ENCODE measurements around the gene PERCC1. TPM values are rescaled to one million over a fixed set of nuclear protein-coding genes. Genes with fewer than 3 reads are reported as not detected.

PERCC1 gene
- total RNA-seq, 1 experiment from 2014 or later = not detected

DNA sequence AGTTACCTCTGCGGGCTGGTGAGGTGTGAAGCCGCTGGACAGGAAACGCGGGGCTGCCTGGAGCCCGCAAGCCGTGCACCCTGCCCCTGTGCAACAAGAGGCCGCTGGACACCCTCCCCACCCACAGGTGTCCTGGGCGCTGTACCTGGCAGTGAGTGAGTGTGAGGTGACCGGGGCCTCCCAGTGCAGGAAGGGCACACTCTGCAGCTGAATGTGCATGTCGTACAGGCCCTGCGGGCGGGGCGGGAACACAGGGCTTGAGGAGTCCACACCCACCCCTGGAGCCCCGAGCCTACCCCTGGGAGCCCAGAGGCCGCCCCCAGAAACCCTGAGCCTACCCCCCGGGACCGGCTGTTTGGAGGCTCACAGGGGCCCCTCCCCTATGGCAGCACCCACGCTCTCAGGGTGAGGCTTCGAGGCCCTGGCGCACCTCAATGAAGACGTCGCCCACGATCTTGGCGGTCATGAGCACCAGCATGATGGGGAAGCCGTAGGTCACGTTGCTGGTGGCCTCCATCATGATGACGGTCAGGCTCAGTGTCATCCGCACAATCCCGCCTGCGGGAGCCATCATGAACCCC lies 17.7 kb downstream of the PERCC1 start:
- no peak for DNase-seq
- no peaks in the 10 kb centered on the region for H3K27me3 Mint-ChIP-seq (ENCODE audit: unreplicated experiment)
- no peak overlapping the region for H3K4me3 Mint-ChIP-seq (ENCODE audit: low read depth, unreplicated experiment)
- H3K9me3 Mint-ChIP-seq (ENCODE audit: low read depth, unreplicated experiment) = no peaks in the 10 kb centered on the region
- no peak overlapping the region for H3K27ac Mint-ChIP-seq (ENCODE audit: unreplicated experiment)
- CTCF ChIA-PET = interaction anchor here (1.2 to 1.5 kb wide), 2 partner anchors 10 to 28 kb away, joined by 3 to 4 read pairs; partner anchors contain the start of gene UQCC4
- intact Hi-C loops (cut with micrococcal nuclease; ENCODE audit: unreplicated experiment) = no loop called here
- TF ChIP-seq, protein P1, sequence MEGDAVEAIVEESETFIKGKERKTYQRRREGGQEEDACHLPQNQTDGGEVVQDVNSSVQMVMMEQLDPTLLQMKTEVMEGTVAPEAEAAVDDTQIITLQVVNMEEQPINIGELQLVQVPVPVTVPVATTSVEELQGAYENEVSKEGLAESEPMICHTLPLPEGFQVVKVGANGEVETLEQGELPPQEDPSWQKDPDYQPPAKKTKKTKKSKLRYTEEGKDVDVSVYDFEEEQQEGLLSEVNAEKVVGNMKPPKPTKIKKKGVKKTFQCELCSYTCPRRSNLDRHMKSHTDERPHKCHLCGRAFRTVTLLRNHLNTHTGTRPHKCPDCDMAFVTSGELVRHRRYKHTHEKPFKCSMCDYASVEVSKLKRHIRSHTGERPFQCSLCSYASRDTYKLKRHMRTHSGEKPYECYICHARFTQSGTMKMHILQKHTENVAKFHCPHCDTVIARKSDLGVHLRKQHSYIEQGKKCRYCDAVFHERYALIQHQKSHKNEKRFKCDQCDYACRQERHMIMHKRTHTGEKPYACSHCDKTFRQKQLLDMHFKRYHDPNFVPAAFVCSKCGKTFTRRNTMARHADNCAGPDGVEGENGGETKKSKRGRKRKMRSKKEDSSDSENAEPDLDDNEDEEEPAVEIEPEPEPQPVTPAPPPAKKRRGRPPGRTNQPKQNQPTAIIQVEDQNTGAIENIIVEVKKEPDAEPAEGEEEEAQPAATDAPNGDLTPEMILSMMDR (IDR thresholded peaks at IDR 0.05; ENCODE audit: unreplicated experiment) = no peak
- peaks cover 51% of the 10 kb centered on the region for H3K36me3 Mint-ChIP-seq (ENCODE audit: insufficient read depth, unreplicated experiment)
- BruUV-seq (replicated peaks) = no TSS peak
- no peaks in the 10 kb centered on the region for H3K4me1 Mint-ChIP-seq (ENCODE audit: low read depth, unreplicated experiment)

DNA sequence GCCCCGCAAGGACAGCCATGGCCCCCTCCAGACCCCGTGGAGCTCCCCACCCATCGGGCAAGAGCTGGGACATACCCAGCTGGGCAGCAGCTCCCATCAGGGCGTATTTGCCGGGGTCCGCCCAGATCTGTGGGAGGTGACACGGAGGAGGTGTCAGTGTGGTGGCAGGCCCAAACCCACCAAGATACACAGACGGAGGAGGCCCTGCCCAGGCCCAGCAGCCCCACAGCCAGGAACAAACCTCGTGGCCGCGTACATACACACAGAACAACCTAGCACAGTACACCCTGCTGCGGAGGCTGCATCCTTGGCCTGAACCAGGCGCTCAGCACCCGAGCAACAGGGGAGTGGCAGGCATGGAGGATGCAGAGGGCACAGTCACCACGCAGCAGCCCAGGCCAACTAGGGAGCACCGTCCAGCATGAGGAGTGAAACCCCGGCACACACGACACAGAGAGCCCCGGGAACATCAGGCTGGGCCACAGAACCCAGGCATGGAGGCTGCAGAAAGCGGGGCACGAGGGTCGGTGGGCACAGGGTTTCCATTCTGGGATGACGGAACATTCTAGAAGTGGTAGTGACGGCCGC lies 18.4 kb downstream of the PERCC1 start:
- H3K4me1 Mint-ChIP-seq (ENCODE audit: low read depth, unreplicated experiment) = no peaks in the 10 kb centered on the region
- DNase-seq = no peak
- BruUV-seq (replicated peaks) = no TSS peak
- peaks cover 56% of the 10 kb centered on the region for H3K36me3 Mint-ChIP-seq (ENCODE audit: insufficient read depth, unreplicated experiment)
- TF ChIP-seq, protein P1 (IDR thresholded peaks at IDR 0.05; ENCODE audit: unreplicated experiment) = no peak
- CTCF ChIA-PET = no interaction called here
- no peaks in the 10 kb centered on the region for H3K27me3 Mint-ChIP-seq (ENCODE audit: unreplicated experiment)
- intact Hi-C loops (cut with micrococcal nuclease; ENCODE audit: unreplicated experiment) = no loop called here
- H3K27ac Mint-ChIP-seq (ENCODE audit: unreplicated experiment) = no peak overlapping the region
- no peaks in the 10 kb centered on the region for H3K9me3 Mint-ChIP-seq (ENCODE audit: low read depth, unreplicated experiment)
- no peak overlapping the region for H3K4me3 Mint-ChIP-seq (ENCODE audit: low read depth, unreplicated experiment)

DNA sequence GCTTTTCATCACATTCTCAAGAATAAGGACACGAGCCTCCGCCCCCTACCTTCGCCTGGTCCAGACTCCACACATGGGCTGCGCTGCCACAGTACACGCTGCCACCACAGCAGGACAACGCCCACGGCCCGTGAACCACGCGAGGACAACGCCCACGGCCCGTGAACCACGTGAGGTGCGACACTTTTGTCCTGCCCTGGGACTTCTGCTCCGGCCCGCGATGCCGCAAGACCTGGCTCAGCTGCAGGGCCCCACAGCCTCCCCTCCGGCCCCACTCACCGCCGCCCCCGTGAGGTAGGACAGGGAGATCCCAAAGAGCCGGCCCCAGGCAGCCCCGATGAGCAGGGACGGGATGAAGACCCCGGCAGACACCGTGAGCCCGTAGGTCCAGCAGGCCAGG lies 19.3 kb downstream of the PERCC1 start:
- intact Hi-C loops (cut with micrococcal nuclease; ENCODE audit: unreplicated experiment) = no loop called here
- H3K4me1 Mint-ChIP-seq (ENCODE audit: low read depth, unreplicated experiment) = no peaks in the 10 kb centered on the region
- no peaks in the 10 kb centered on the region for H3K27me3 Mint-ChIP-seq (ENCODE audit: unreplicated experiment)
- no TSS peak for BruUV-seq (replicated peaks)
- no peak for DNase-seq
- CTCF ChIA-PET = no interaction called here
- no peak overlapping the region for H3K4me3 Mint-ChIP-seq (ENCODE audit: low read depth, unreplicated experiment)
- H3K27ac Mint-ChIP-seq (ENCODE audit: unreplicated experiment) = no peak overlapping the region
- peaks cover 49% of the 10 kb centered on the region for H3K36me3 Mint-ChIP-seq (ENCODE audit: insufficient read depth, unreplicated experiment)
- TF ChIP-seq, protein P1 (IDR thresholded peaks at IDR 0.05; ENCODE audit: unreplicated experiment) = no peak
- H3K9me3 Mint-ChIP-seq (ENCODE audit: low read depth, unreplicated experiment) = no peaks in the 10 kb centered on the region

DNA sequence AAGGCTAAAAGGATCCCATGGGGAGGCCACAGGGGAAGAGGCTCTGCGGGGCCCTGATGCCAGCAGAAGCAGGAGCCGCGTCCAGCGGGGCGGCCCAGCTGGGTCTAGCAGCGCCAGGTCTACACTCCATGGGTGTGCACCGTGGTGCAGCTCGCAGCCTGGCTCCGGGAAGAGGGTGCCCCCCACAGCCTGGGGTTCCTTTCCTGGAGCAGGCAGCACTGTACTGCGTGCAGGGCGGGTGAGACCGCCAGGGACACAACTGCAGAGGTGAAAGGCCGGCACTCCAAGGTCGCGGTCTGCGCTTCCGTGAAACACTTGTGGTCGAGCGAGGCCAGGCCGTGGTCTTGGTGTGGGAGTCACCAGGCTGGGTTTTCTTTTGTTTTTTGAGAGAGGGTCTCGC lies 20.0 kb downstream of the PERCC1 start:
- CTCF ChIA-PET = no interaction called here
- Mint-ChIP-seq H3K4me1 (ENCODE audit: low read depth, unreplicated experiment) (no peaks in the 10 kb centered on the region), H3K27ac (ENCODE audit: unreplicated experiment) (no peak overlapping the region), H3K4me3 (ENCODE audit: low read depth, unreplicated experiment) (no peak overlapping the region), H3K27me3 (ENCODE audit: unreplicated experiment) (no peaks in the 10 kb centered on the region), H3K9me3 (ENCODE audit: low read depth, unreplicated experiment) (no peaks in the 10 kb centered on the region), H3K36me3 (ENCODE audit: insufficient read depth, unreplicated experiment) (peaks cover 47% of the 10 kb centered on the region)
- no peak for DNase-seq
- intact Hi-C loops (cut with micrococcal nuclease; ENCODE audit: unreplicated experiment) = no loop called here
- TF ChIP-seq, protein P1 (IDR thresholded peaks at IDR 0.05; ENCODE audit: unreplicated experiment) = no peak
- BruUV-seq (replicated peaks) = no TSS peak
